IMR-90 (cell line): ENCODE data around the gene STAMBPL1. TPM values are rescaled to one million over a fixed set of nuclear protein-coding genes. Genes with fewer than 3 reads are reported as not detected.

Source experiments
- ATAC-seq: fragments of 200-7000 bp; cut with Tn5 transposase; 2 replicates; pipeline ENCODE4 v1.9.1; 2020; ENCODE audit warnings: low read depth, mild to moderate bottlenecking, moderate library complexity
- BruUV-seq: library from RNA; stranded (reverse); fragments of 400-500 nt; replicated peaks from 2 replicates; lab custom pipeline; 2021; lab: Mats Ljungman, UMichigan
- CTCF ChIA-PET: fragments of 300-600 bp; formaldehyde crosslinking; extraction: SDS; loops from one replicate; lab custom pipeline; 2021; ENCODE audit warnings: antibody characterized with exemption; lab: Yijun Ruan, JAX
- POLR2A ChIA-PET: fragments of 300-600 bp; sonication (Branson Sonifier 250); formaldehyde crosslinking; loops from one replicate; lab custom pipeline; 2022; ENCODE audit warnings: antibody characterized with exemption; ENCODE audit not compliant: unreplicated experiment; lab: Charles Lee
- DNase-seq: peaks from one replicate; pipeline ENCODE4 v3.0.0; 2013
- H2AFZ ChIP-seq: replicated peaks from 2 replicates; pipeline ENCODE3; 2013; ENCODE audit warnings: low read length, mild to moderate bottlenecking; ENCODE audit not compliant: poor library complexity
- H2AK5ac ChIP-seq: 2 replicates; pipeline ENCODE4 v1.6.1; 2013; ENCODE audit warnings: low read depth, low read length, inconsistent platforms
- H2AK9ac ChIP-seq: replicated peaks from 2 replicates; pipeline ENCODE3; 2013; ENCODE audit warnings: mild to moderate bottlenecking, low read depth, low read length, moderate library complexity; ENCODE audit not compliant: poor library complexity
- H2BK120ac ChIP-seq: 2 replicates; pipeline ENCODE4 v1.6.1; 2013; ENCODE audit warnings: low read depth, low read length, inconsistent platforms
- H2BK15ac ChIP-seq: 3 replicates; pipeline ENCODE4 v1.6.1; 2013; ENCODE audit warnings: low read depth, low read length, inconsistent platforms
- H2BK20ac ChIP-seq: 2 replicates; pipeline ENCODE4 v1.6.1; 2013; ENCODE audit warnings: low read depth, mild to moderate bottlenecking, inconsistent platforms, low read length, moderate library complexity
- H2BK5ac ChIP-seq: 2 replicates; pipeline ENCODE4 v1.6.1; 2013; ENCODE audit warnings: mild to moderate bottlenecking, low read depth, low read length, inconsistent platforms; ENCODE audit not compliant: poor library complexity, severe bottlenecking
- H3K14ac ChIP-seq: replicated peaks from 2 replicates; pipeline ENCODE4 v1.6.1; 2013; ENCODE audit warnings: low read depth, low read length, inconsistent platforms
- H3K18ac ChIP-seq: 2 replicates; pipeline ENCODE4 v1.6.1; 2013; ENCODE audit warnings: low read depth, low read length, control low read depth
- H3K23ac ChIP-seq: 2 replicates; pipeline ENCODE4 v1.6.1; 2013; ENCODE audit warnings: low read depth, low read length, inconsistent platforms
- H3K27ac ChIP-seq: 2 replicates; pipeline ENCODE4 v1.5.1; 2013; ENCODE audit warnings: mild to moderate bottlenecking, control low read depth, low read length; ENCODE audit not compliant: insufficient read depth
- H3K27me3 ChIP-seq: 2 replicates; pipeline ENCODE4 v1.6.1; 2013; ENCODE audit warnings: low read length; ENCODE audit not compliant: control insufficient read depth, insufficient read depth
- H3K36me3 ChIP-seq: 2 replicates; pipeline ENCODE4 v1.6.1; 2013; ENCODE audit warnings: low read length, mixed read lengths; ENCODE audit not compliant: control insufficient read depth, insufficient read depth
- H3K4ac ChIP-seq: 2 replicates; pipeline ENCODE4 v1.6.1; 2013; ENCODE audit warnings: low read depth, low read length, inconsistent platforms
- H3K4me1 ChIP-seq: 2 replicates; pipeline ENCODE4 v1.6.1; 2013; ENCODE audit warnings: low read length, mixed read lengths; ENCODE audit not compliant: control insufficient read depth, insufficient read depth
- H3K4me2 ChIP-seq: 2 replicates; pipeline ENCODE4 v1.6.1; 2013; ENCODE audit warnings: low read depth, mild to moderate bottlenecking, control low read depth, low read length, moderate library complexity
- H3K4me3 ChIP-seq: 2 replicates; pipeline ENCODE4 v1.5.1; 2013; ENCODE audit warnings: low read depth, mild to moderate bottlenecking, control low read depth, low read length, moderate library complexity; ENCODE audit not compliant: insufficient read depth
- H3K56ac ChIP-seq: 2 replicates; pipeline ENCODE4 v1.6.1; 2013; ENCODE audit warnings: low read length, inconsistent platforms; ENCODE audit not compliant: insufficient read depth; ENCODE audit errors: extremely low read depth
- H3K79me1 ChIP-seq, 2 experiments: 2 replicates each; pipeline ENCODE4 v1.6.1; 2013; ENCODE audit warnings: low read length in 2 of 2, inconsistent platforms in 1 of 2, low read depth in 1 of 2
- H3K9ac ChIP-seq: 2 replicates; pipeline ENCODE4 v1.6.1; 2013; ENCODE audit warnings: low read depth, low read length, control low read depth
- H3K9me1 ChIP-seq: 2 replicates; pipeline ENCODE4 v1.6.1; 2013; ENCODE audit warnings: low read length, inconsistent platforms; ENCODE audit not compliant: insufficient read depth
- H3K9me3 ChIP-seq: 2 replicates; pipeline ENCODE4 v1.6.1; 2013; ENCODE audit warnings: low read length; ENCODE audit not compliant: control insufficient read depth, insufficient read depth
- H4K20me1 ChIP-seq: 2 replicates; pipeline ENCODE4 v1.6.1; 2013; ENCODE audit warnings: low read length, inconsistent platforms; ENCODE audit not compliant: insufficient read depth
- H4K5ac ChIP-seq: 2 replicates; pipeline ENCODE4 v1.6.1; 2013; ENCODE audit warnings: mild to moderate bottlenecking, low read depth, low read length, control low read depth
- H4K8ac ChIP-seq, 2 experiments: 2 replicates each; pipeline ENCODE4 v1.6.1; 2013; ENCODE audit warnings: low read depth in 2 of 2, low read length in 2 of 2, control low read depth in 1 of 2, inconsistent platforms in 1 of 2
- H4K91ac ChIP-seq: 2 replicates; pipeline ENCODE4 v1.6.1; 2013; ENCODE audit warnings: low read depth, low read length, inconsistent platforms; ENCODE audit not compliant: insufficient read depth
- MAFK ChIP-seq: IDR thresholded peaks from 2 replicates; pipeline ENCODE4 v1.6.1; 2012; ENCODE audit warnings: low read depth, low read length, improper control_type of control experiment
- MAZ ChIP-seq: IDR thresholded peaks from 2 replicates; pipeline ENCODE4 v1.6.1; 2012; ENCODE audit warnings: low read depth, mild to moderate bottlenecking, low read length, improper control_type of control experiment, moderate library complexity, borderline replicate concordance
- POLR2A ChIP-seq: IDR thresholded peaks from 2 replicates; pipeline ENCODE4 v1.6.1; 2012; ENCODE audit warnings: mild to moderate bottlenecking, low read depth, low read length
- WGBS, 2 experiments: methylation state at CpG; one replicate each; pipeline versions ENCODE4 v1.1.5 to v1.1.7; 2013; ENCODE audit warnings: missing lambda C conversion rate in 2 of 2; ENCODE audit not compliant: insufficient read length in 1 of 2; ENCODE audit errors: extremely low coverage in 2 of 2; 5-methylcytosine and 5-hydroxymethylcytosine counted together
- dilution Hi-C: fragments of 300-500 bp; cut with HindIII; formaldehyde crosslinking; loops from one replicate; pipeline ENCODE4 v1.14.3; 2018; ENCODE audit warnings: low sequenced_read_pairs; ENCODE audit not compliant: unreplicated experiment
- in situ Hi-C: fragments of 300-500 bp; cut with MboI; formaldehyde crosslinking; loops from 3 replicates; pipeline ENCODE4 v1.14.3; 2019; ENCODE audit warnings: low sequenced_read_pairs, inconsistent platforms, mixed read lengths
- intact Hi-C: fragments of 100-400 bp; cut with micrococcal nuclease; formaldehyde crosslinking; loops from 2 replicates; pipeline ENCODE4 v1.10.0; 2022
- polyA plus RNA-seq, 3 experiments: library from polyadenylated mRNA; depleted of rRNA; stranded (reverse); fragments of >200 nt; gene quantifications; 2 replicates each; pipeline ENCODE4 v1.2.3, GENCODE V29; 2012; ENCODE audit warnings: low replicate concordance in 1 of 3
- total RNA-seq: library from RNA; depleted of rRNA; stranded (reverse); fragments of >200 nt; gene quantifications from 2 replicates; pipeline ENCODE4 v1.2.3, GENCODE V29; 2012

The STAMBPL1 gene
- total and polyA plus RNA-seq, 2 of the 4 experiments (the other 2 are of a cell fraction), result 26.8 to 28.1 TPM

- dilution Hi-C loops, result no loop called here
- 0 out of 2 replicates have a peak, but pooled peaks cover 2% of the 10 kb centered on the region for H3K9me1 ChIP-seq
- no peak overlapping the region for H2AK5ac ChIP-seq
- ChIA-PET CTCF (no interaction called here), POLR2A (no interaction called here)
- no peak overlapping the region for H3K4me2 ChIP-seq
- TF ChIP-seq MAZ, result no peak
- TF ChIP-seq MAFK, result no peak
- TF ChIP-seq POLR2A, result no peak
- H3K9me3 ChIP-seq, result no peaks in the 10 kb centered on the region
- H3K23ac ChIP-seq, result no peak overlapping the region
- no peak overlapping the region for H3K4me3 ChIP-seq
- no peak overlapping the region for H4K8ac ChIP-seq
- intact Hi-C loops, result no loop called here
- WGBS, 2 experiments, result no CpG with 5 or more reads among the region's 2 CpGs
- no peaks in the 10 kb centered on the region for H3K36me3 ChIP-seq
- ATAC-seq, result no peak
- in situ Hi-C loops, result no loop called here
- H3K14ac ChIP-seq, result no peak overlapping the region
- no peak overlapping the region for H3K27ac ChIP-seq
- peaks cover 7 to 11% of the 10 kb centered on the region in 2 experiments for H3K79me1 ChIP-seq
- no peaks in the 10 kb centered on the region for H4K20me1 ChIP-seq
- no TSS peak for BruUV-seq
- H2BK20ac ChIP-seq, result no peak overlapping the region
- no peak overlapping the region for H2BK5ac ChIP-seq
- H3K4me1 ChIP-seq, result peaks cover 2% of the 10 kb centered on the region
- H2BK120ac ChIP-seq, result no peak overlapping the region; the same call in 1 of the 2 replicates
- H3K27me3 ChIP-seq, result no peaks in the 10 kb centered on the region
- H3K56ac ChIP-seq, result no peak overlapping the region
- H3K9ac ChIP-seq, result no peak overlapping the region
- H3K4ac ChIP-seq, result no peak overlapping the region
- DNase-seq, result peak; percentile 55
- H2AFZ ChIP-seq, result no peak overlapping the region
- H2BK15ac ChIP-seq, result no peak overlapping the region
- no peak overlapping the region for H3K18ac ChIP-seq
- H2AK9ac ChIP-seq, result no peak overlapping the region
- no peak overlapping the region for H4K5ac ChIP-seq
- no peak overlapping the region for H4K91ac ChIP-seq
Measured at GRCh38 chr10:88874281-88874680, 5.8 kb upstream of the STAMBPL1 start.
